AG10803 (cell line): ENCODE data around the gene FRMPD1.
"Not testable (repeated sequence)": the region's sequence is repeated elsewhere in the genome, so short reads cannot be mapped to it uniquely, and the experiment has no call there.

ENCODE experiments used
- DNase-seq: peaks from one replicate; pipeline ENCODE4 v3.0.0; 2010; ENCODE audit warnings: low read depth
- H3K4me3 ChIP-seq: 2 replicates; pipeline ENCODE4 v1.5.1; 2011; ENCODE audit warnings: mild to moderate bottlenecking, low read length, control low read depth
- CTCF ChIP-seq: conservative IDR thresholded peaks from 2 replicates; pipeline ENCODE4 v1.5.1; 2011; ENCODE audit warnings: mild to moderate bottlenecking, low read length, control low read depth, inconsistent platforms

FRMPD1 gene

GRCh38 chr9:37753489-37754190 is 102.9 kb downstream of the FRMPD1 start, which contains the start of gene TRMT10B:
Gene TRMT10B, plus strand, starts transcription at chr9:37753805. Its CDS starts 8,127 bp downstream, at chr9:37761932.
- 0 out of 2 replicates have a peak, but pooled peaks have one; percentile 5 for TF ChIP-seq CTCF
- peak; percentile 62 for DNase-seq
- peak within 1 kb of the TSS; percentile 96 for H3K4me3 ChIP-seq

- no peak for TF ChIP-seq CTCF
- H3K4me3 ChIP-seq, result no peak overlapping the region
- DNase-seq, result no peak
These were observed 108.0 kb downstream of the FRMPD1 start for GRCh38 chr9:37758747-37759146.

GRCh38 chr9:37760416-37761161 is 109.8 kb downstream of the FRMPD1 start:
- no peak overlapping the region for H3K4me3 ChIP-seq
- DNase-seq, result peak; percentile 75
- TF ChIP-seq CTCF, result no peak

GRCh38 chr9:37761511-37761910 is 110.8 kb downstream of the FRMPD1 start:
- TF ChIP-seq CTCF, result no peak
- H3K4me3 ChIP-seq, result no peak overlapping the region
- peak; percentile 83 for DNase-seq

- not testable (repeated sequence) for DNase-seq, H3K4me3 ChIP-seq
These were observed 114.5 kb downstream of the FRMPD1 start for GRCh38 chr9:37765263-37765662.

- no peak for DNase-seq
- TF ChIP-seq CTCF, result no peak
- no peak overlapping the region for H3K4me3 ChIP-seq
These were observed 118.6 kb downstream of the FRMPD1 start for GRCh38 chr9:37769306-37769705.

- no peak for TF ChIP-seq CTCF
- DNase-seq, result no peak
- no peak overlapping the region for H3K4me3 ChIP-seq
These were observed 119.2 kb downstream of the FRMPD1 start for GRCh38 chr9:37769995-37770394.
